NCI-H2196 (cell line): ENCODE results near the gene HTR1D.

Source experiments
- DNase-seq: peaks from one replicate; lab custom pipeline; 2025; ENCODE audit not compliant: unreplicated experiment; lab: John Stamatoyannopoulos, UW

The HTR1D gene

DNA sequence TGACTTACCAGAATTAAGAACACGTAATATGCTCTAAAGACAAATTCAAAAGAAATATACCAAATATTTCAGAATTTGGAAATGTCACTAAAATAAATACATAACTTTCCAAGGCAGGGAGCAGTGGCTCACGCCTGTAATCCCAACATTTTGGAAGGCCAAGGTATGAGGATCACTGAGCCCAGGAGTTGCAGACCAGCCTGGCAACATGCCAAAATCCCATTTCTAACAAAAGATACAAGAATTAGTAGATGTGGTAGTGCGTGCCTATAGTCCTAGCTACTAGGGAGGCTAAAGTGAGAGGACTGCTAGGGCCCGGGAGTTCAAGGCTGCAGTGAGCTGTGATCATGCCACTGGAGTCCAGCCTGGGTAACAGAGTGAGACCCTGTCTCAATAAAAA, 60.4 kb downstream of the HTR1D start:
- no peak for DNase-seq

DNA sequence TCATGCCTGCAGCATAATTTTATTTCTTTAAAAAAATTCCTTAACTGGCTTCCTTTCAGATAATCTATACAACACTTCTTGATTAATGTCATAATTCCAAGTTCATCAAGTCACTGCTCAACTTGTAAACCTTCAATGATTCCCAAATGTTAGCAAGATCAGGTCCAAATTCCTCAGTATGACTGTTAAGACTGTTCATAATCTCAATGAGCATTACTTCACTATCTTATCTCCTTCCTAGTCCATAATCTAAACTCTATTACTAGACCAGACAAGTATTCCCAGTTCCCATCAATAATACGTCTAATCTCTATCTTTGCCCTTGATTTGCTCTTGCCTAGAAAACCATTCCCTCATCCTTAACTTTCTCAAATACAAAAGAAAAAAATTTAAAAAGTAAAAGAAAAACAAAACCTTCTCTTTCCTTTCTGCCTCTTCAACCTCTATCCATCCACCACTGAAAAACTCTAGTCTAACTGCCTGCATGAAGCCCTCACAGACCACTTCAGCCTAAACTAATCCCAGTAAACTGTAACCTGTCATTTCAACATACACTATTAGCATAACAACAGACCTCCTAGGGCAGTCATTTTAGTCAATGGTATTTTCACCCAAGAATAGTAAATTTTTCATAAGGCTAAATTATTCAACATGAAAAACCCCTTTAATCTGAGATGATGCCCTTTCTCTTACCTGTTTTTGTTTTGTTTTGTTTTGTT, 64.2 kb downstream of the HTR1D start:
- DNase-seq, result no peak

DNA sequence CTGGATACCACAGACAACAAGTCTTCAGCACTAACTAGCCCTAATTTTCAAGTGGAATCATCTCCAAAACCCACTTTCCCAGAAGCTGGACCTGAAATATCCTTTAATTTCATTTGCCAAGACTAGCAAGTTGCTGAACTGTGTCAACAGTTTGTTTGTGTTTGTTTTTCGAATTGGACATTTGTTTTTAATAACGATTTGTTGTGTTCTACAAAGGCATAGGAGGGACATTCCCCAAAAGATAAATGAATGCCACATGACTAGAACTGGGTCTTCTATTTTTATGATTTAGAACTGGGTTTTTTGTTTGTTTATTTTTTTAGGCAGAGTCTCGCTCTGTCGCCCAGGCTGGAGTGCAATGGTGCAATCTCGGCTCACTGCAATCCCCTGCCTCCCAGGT, 66.6 kb downstream of the HTR1D start:
- DNase-seq, result no peak

- DNase-seq, result no peak
Measured at GRCh38 chr1:23150125-23150524, 67.2 kb downstream of the HTR1D start.

DNA sequence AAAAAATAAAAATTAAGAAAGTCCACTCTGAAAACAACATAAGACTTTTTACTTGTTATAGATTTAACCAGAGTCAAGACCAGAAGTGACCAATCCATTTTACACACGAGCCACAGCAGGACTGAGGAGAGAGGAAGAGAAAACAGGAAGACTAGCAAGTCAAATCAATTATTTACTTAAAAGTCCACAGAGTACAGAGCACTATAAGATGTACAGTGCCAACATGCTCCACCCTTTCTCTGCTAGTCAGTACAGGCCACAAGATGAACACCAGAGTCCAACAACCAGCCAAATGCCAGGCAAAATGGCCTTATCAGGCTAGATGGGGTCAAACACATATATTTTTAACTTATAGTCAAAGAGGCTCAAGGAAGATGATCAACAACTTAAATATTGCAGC, 68.2 kb downstream of the HTR1D start:
- DNase-seq, result no peak

GRCh38 chr1:23148084-23148483, 69.2 kb downstream of the HTR1D start:
- no peak for DNase-seq
